NB4 (cell line): ENCODE data around the gene KSR2.
A peak's percentile ranks its signal among the peaks of the same experiment; 100 is the strongest.

Source experiments
- DNase-seq: peaks from one replicate; pipeline ENCODE4 v3.0.0; 2010; ENCODE audit warnings: low read depth
- H3K4me3 ChIP-seq: one replicate; pipeline ENCODE4 v1.5.1; 2011; ENCODE audit warnings: mild to moderate bottlenecking, low read depth, low read length, moderate library complexity
- CTCF ChIP-seq: IDR thresholded peaks from one replicate; pipeline ENCODE4 v1.5.1; 2012; ENCODE audit warnings: low read depth, low read length
- MAX ChIP-seq: IDR thresholded peaks from 2 replicates; pipeline ENCODE4 v1.6.1; 2011; ENCODE audit warnings: low read depth, low read length
- MYC ChIP-seq: IDR thresholded peaks from 2 replicates; pipeline ENCODE4 v1.6.1; 2011; ENCODE audit warnings: low read depth, low read length
- POLR2A ChIP-seq: IDR thresholded peaks from 2 replicates; pipeline ENCODE4 v1.6.1; 2011; ENCODE audit warnings: mild to moderate bottlenecking; ENCODE audit not compliant: insufficient read length; ENCODE audit errors: extremely low read depth

The KSR2 gene

GRCh38 chr12:117506333-117506732, 462.5 kb downstream of the KSR2 start:
- DNase-seq: no peak
- H3K4me3 ChIP-seq: no peak overlapping the region
- TF ChIP-seq POLR2A (no peak), MYC (no peak), MAX (no peak), CTCF (no peak)

- no peak for DNase-seq
- TF ChIP-seq POLR2A (no peak), CTCF (no peak), MAX (no peak), MYC (no peak)
- H3K4me3 ChIP-seq: no peak overlapping the region
These were observed 466.2 kb downstream of the KSR2 start for GRCh38 chr12:117502633-117503032.

- no peak for TF ChIP-seq MAX
- no peak for TF ChIP-seq CTCF
- no peak for TF ChIP-seq MYC
- no peak for TF ChIP-seq POLR2A
- DNase-seq: no peak
- H3K4me3 ChIP-seq: no peak overlapping the region
These were observed 466.6 kb downstream of the KSR2 start for GRCh38 chr12:117502233-117502632.

- no peak overlapping the region for H3K4me3 ChIP-seq
- DNase-seq: peak; percentile 19
- TF ChIP-seq POLR2A (no peak), CTCF (no peak), MAX (no peak), MYC (no peak)
These were observed 467.5 kb downstream of the KSR2 start for GRCh38 chr12:117501076-117501869.

- H3K4me3 ChIP-seq: no peak overlapping the region
- no peak for DNase-seq
- no peak for TF ChIP-seq POLR2A
- TF ChIP-seq CTCF: no peak
- TF ChIP-seq MAX: no peak
- TF ChIP-seq MYC: no peak
These were observed 468.9 kb downstream of the KSR2 start for GRCh38 chr12:117499759-117500485.
